IMR-90 (cell line): ENCODE measurements around the gene LIMS1. TPM values are rescaled to one million over a fixed set of nuclear protein-coding genes. Genes with fewer than 3 reads are reported as not detected.

Experiments used
- ATAC-seq: fragments of 200-7000 bp; cut with Tn5 transposase; 2 replicates; pipeline ENCODE4 v1.9.1; 2020; ENCODE audit warnings: low read depth, mild to moderate bottlenecking, moderate library complexity
- BruUV-seq: library from RNA; stranded (reverse); fragments of 400-500 nt; replicated peaks from 2 replicates; lab custom pipeline; 2021; lab: Mats Ljungman, UMichigan
- CTCF ChIA-PET: fragments of 300-600 bp; formaldehyde crosslinking; extraction: SDS; loops from one replicate; lab custom pipeline; 2021; ENCODE audit warnings: antibody characterized with exemption; lab: Yijun Ruan, JAX
- POLR2A ChIA-PET: fragments of 300-600 bp; sonication (Branson Sonifier 250); formaldehyde crosslinking; loops from one replicate; lab custom pipeline; 2022; ENCODE audit warnings: antibody characterized with exemption; ENCODE audit not compliant: unreplicated experiment; lab: Charles Lee
- DNase-seq: peaks from one replicate; pipeline ENCODE4 v3.0.0; 2013
- H2AFZ ChIP-seq: replicated peaks from 2 replicates; pipeline ENCODE3; 2013; ENCODE audit warnings: low read length, mild to moderate bottlenecking; ENCODE audit not compliant: poor library complexity
- H2AK5ac ChIP-seq: 2 replicates; pipeline ENCODE4 v1.6.1; 2013; ENCODE audit warnings: low read depth, low read length, inconsistent platforms
- H2AK9ac ChIP-seq: replicated peaks from 2 replicates; pipeline ENCODE3; 2013; ENCODE audit warnings: mild to moderate bottlenecking, low read depth, low read length, moderate library complexity; ENCODE audit not compliant: poor library complexity
- H2BK120ac ChIP-seq: 2 replicates; pipeline ENCODE4 v1.6.1; 2013; ENCODE audit warnings: low read depth, low read length, inconsistent platforms
- H2BK15ac ChIP-seq: 3 replicates; pipeline ENCODE4 v1.6.1; 2013; ENCODE audit warnings: low read depth, low read length, inconsistent platforms
- H2BK20ac ChIP-seq: 2 replicates; pipeline ENCODE4 v1.6.1; 2013; ENCODE audit warnings: low read depth, mild to moderate bottlenecking, inconsistent platforms, low read length, moderate library complexity
- H2BK5ac ChIP-seq: 2 replicates; pipeline ENCODE4 v1.6.1; 2013; ENCODE audit warnings: mild to moderate bottlenecking, low read depth, low read length, inconsistent platforms; ENCODE audit not compliant: poor library complexity, severe bottlenecking
- H3K14ac ChIP-seq: replicated peaks from 2 replicates; pipeline ENCODE4 v1.6.1; 2013; ENCODE audit warnings: low read depth, low read length, inconsistent platforms
- H3K18ac ChIP-seq: 2 replicates; pipeline ENCODE4 v1.6.1; 2013; ENCODE audit warnings: low read depth, low read length, control low read depth
- H3K23ac ChIP-seq: 2 replicates; pipeline ENCODE4 v1.6.1; 2013; ENCODE audit warnings: low read depth, low read length, inconsistent platforms
- H3K27ac ChIP-seq: 2 replicates; pipeline ENCODE4 v1.5.1; 2013; ENCODE audit warnings: mild to moderate bottlenecking, control low read depth, low read length; ENCODE audit not compliant: insufficient read depth
- H3K27me3 ChIP-seq: 2 replicates; pipeline ENCODE4 v1.6.1; 2013; ENCODE audit warnings: low read length; ENCODE audit not compliant: control insufficient read depth, insufficient read depth
- H3K36me3 ChIP-seq: 2 replicates; pipeline ENCODE4 v1.6.1; 2013; ENCODE audit warnings: low read length, mixed read lengths; ENCODE audit not compliant: control insufficient read depth, insufficient read depth
- H3K4ac ChIP-seq: 2 replicates; pipeline ENCODE4 v1.6.1; 2013; ENCODE audit warnings: low read depth, low read length, inconsistent platforms
- H3K4me1 ChIP-seq: 2 replicates; pipeline ENCODE4 v1.6.1; 2013; ENCODE audit warnings: low read length, mixed read lengths; ENCODE audit not compliant: control insufficient read depth, insufficient read depth
- H3K4me2 ChIP-seq: 2 replicates; pipeline ENCODE4 v1.6.1; 2013; ENCODE audit warnings: low read depth, mild to moderate bottlenecking, control low read depth, low read length, moderate library complexity
- H3K4me3 ChIP-seq: 2 replicates; pipeline ENCODE4 v1.5.1; 2013; ENCODE audit warnings: low read depth, mild to moderate bottlenecking, control low read depth, low read length, moderate library complexity; ENCODE audit not compliant: insufficient read depth
- H3K56ac ChIP-seq: 2 replicates; pipeline ENCODE4 v1.6.1; 2013; ENCODE audit warnings: low read length, inconsistent platforms; ENCODE audit not compliant: insufficient read depth; ENCODE audit errors: extremely low read depth
- H3K79me1 ChIP-seq, 2 experiments: 2 replicates each; pipeline ENCODE4 v1.6.1; 2013; ENCODE audit warnings: low read length in 2 of 2, inconsistent platforms in 1 of 2, low read depth in 1 of 2
- H3K9ac ChIP-seq: 2 replicates; pipeline ENCODE4 v1.6.1; 2013; ENCODE audit warnings: low read depth, low read length, control low read depth
- H3K9me1 ChIP-seq: 2 replicates; pipeline ENCODE4 v1.6.1; 2013; ENCODE audit warnings: low read length, inconsistent platforms; ENCODE audit not compliant: insufficient read depth
- H3K9me3 ChIP-seq: 2 replicates; pipeline ENCODE4 v1.6.1; 2013; ENCODE audit warnings: low read length; ENCODE audit not compliant: control insufficient read depth, insufficient read depth
- H4K20me1 ChIP-seq: 2 replicates; pipeline ENCODE4 v1.6.1; 2013; ENCODE audit warnings: low read length, inconsistent platforms; ENCODE audit not compliant: insufficient read depth
- H4K5ac ChIP-seq: 2 replicates; pipeline ENCODE4 v1.6.1; 2013; ENCODE audit warnings: mild to moderate bottlenecking, low read depth, low read length, control low read depth
- H4K8ac ChIP-seq, 2 experiments: 2 replicates each; pipeline ENCODE4 v1.6.1; 2013; ENCODE audit warnings: low read depth in 2 of 2, low read length in 2 of 2, control low read depth in 1 of 2, inconsistent platforms in 1 of 2
- H4K91ac ChIP-seq: 2 replicates; pipeline ENCODE4 v1.6.1; 2013; ENCODE audit warnings: low read depth, low read length, inconsistent platforms; ENCODE audit not compliant: insufficient read depth
- BHLHE40 ChIP-seq: fragments of 150-350 bp; IDR thresholded peaks from 2 replicates; pipeline ENCODE4 v1.6.1; 2016; ENCODE audit warnings: mild to moderate bottlenecking, low read depth, low read length
- RFX5 ChIP-seq: IDR thresholded peaks from 2 replicates; pipeline ENCODE4 v1.8.0; 2012; ENCODE audit warnings: low read depth, mild to moderate bottlenecking, low read length, moderate library complexity
- WGBS, 2 experiments: methylation state at CpG; one replicate each; pipeline versions ENCODE4 v1.1.5 to v1.1.7; 2013; ENCODE audit warnings: missing lambda C conversion rate in 2 of 2; ENCODE audit not compliant: insufficient read length in 1 of 2; ENCODE audit errors: extremely low coverage in 2 of 2; 5-methylcytosine and 5-hydroxymethylcytosine counted together
- dilution Hi-C: fragments of 300-500 bp; cut with HindIII; formaldehyde crosslinking; loops from one replicate; pipeline ENCODE4 v1.14.3; 2018; ENCODE audit warnings: low sequenced_read_pairs; ENCODE audit not compliant: unreplicated experiment
- in situ Hi-C: fragments of 300-500 bp; cut with MboI; formaldehyde crosslinking; loops from 3 replicates; pipeline ENCODE4 v1.14.3; 2019; ENCODE audit warnings: low sequenced_read_pairs, inconsistent platforms, mixed read lengths
- intact Hi-C: fragments of 100-400 bp; cut with micrococcal nuclease; formaldehyde crosslinking; loops from 2 replicates; pipeline ENCODE4 v1.10.0; 2022
- polyA plus RNA-seq, 3 experiments: library from polyadenylated mRNA; depleted of rRNA; stranded (reverse); fragments of >200 nt; gene quantifications; 2 replicates each; pipeline ENCODE4 v1.2.3, GENCODE V29; 2012; ENCODE audit warnings: low replicate concordance in 1 of 3
- total RNA-seq: library from RNA; depleted of rRNA; stranded (reverse); fragments of >200 nt; gene quantifications from 2 replicates; pipeline ENCODE4 v1.2.3, GENCODE V29; 2012

LIMS1 gene
- total and polyA plus RNA-seq, 2 of the 4 experiments (the other 2 are of a cell fraction): 59.1 to 131 TPM

GRCh38 chr2:108612153-108612513, 77.9 kb downstream of the LIMS1 start:
- no peak overlapping the region for H2BK15ac ChIP-seq
- H3K9ac ChIP-seq: no peak overlapping the region
- no peaks in the 10 kb centered on the region for H3K27me3 ChIP-seq
- 0 out of 2 replicates have a peak, but pooled peaks cover 2% of the 10 kb centered on the region for H3K36me3 ChIP-seq
- peaks cover 29% of the 10 kb centered on the region for H4K20me1 ChIP-seq
- H2BK20ac ChIP-seq: no peak overlapping the region
- H3K23ac ChIP-seq: 0 out of 2 replicates have a peak overlapping the region, but pooled peaks have one; percentile 4
- TF ChIP-seq BHLHE40 (peak; percentile 23; the same call in 1 of the 2 replicates), RFX5 (no peak)
- no peak overlapping the region for H2AK9ac ChIP-seq
- no peak overlapping the region for H4K91ac ChIP-seq
- H3K4me3 ChIP-seq: no peak overlapping the region
- 0 out of 2 replicates have a peak overlapping the region, but pooled peaks have one; percentile 15 for H4K5ac ChIP-seq
- H2BK120ac ChIP-seq: no peak overlapping the region
- H3K9me1 ChIP-seq: peaks cover 21% of the 10 kb centered on the region
- H3K56ac ChIP-seq: no peak overlapping the region
- H3K9me3 ChIP-seq: no peaks in the 10 kb centered on the region
- no TSS peak for BruUV-seq
- peaks cover 28 to 78% of the 10 kb centered on the region in 2 experiments for H3K79me1 ChIP-seq
- no peak overlapping the region for H3K27ac ChIP-seq
- DNase-seq (peak; percentile 88), ATAC-seq (peak; percentile 61)
- POLR2A ChIA-PET: no interaction called here
- peaks cover 29% of the 10 kb centered on the region for H3K4me1 ChIP-seq
- 0 out of 2 replicates have a peak overlapping the region, but pooled peaks have one; percentile 1 for H3K14ac ChIP-seq
- in situ Hi-C loops (no loop called here), dilution Hi-C loops (no loop called here), intact Hi-C loops (no loop called here)
- peak overlapping the region in 1 of 2 experiments; percentile 1; a peak in 1 of 4 replicates for H4K8ac ChIP-seq
- no CpG with 5 or more reads among the region's 5 CpGs for WGBS, 2 experiments
- H3K4me2 ChIP-seq: peak overlapping the region; percentile 86
- H3K4ac ChIP-seq: no peak overlapping the region
- no peak overlapping the region for H2AK5ac ChIP-seq
- H3K18ac ChIP-seq: peak overlapping the region; percentile 1; the same call in 1 of the 2 replicates
- CTCF ChIA-PET: interaction anchor here (0.7 to 2.1 kb wide), 4 partner anchors 24 to 180 kb away, joined by 3 to 7 read pairs (median 4); no protein-coding TSS in a partner anchor
- H2AFZ ChIP-seq: no peak overlapping the region
- H2BK5ac ChIP-seq: no peak overlapping the region
